ENCODE measurements around the gene PCMT1. TPM values are rescaled to one million over a fixed set of nuclear protein-coding genes. Genes with fewer than 3 reads are reported as not detected.

Gene PCMT1
- total and polyA plus RNA-seq, 10 of the 15 experiments (the other 5 are each of a cell fraction or from before 2014, with no cell fraction given) = 48.5 to 126 (median 81.2) TPM

- Histone ChIP-seq H3K4me2 (ENCODE audit: control insufficient read depth, insufficient read depth) (no peak overlapping the region), H4K20me1 (ENCODE audit: control insufficient read depth, insufficient read depth) (no peaks in the 10 kb centered on the region), H3K36me3 (ENCODE audit: control insufficient read depth in 2 of 2, insufficient read depth in 2 of 2, low read length in 1 of 2) (no peaks in the 10 kb centered on the region), H3K4me3 (no peak overlapping the region), H3K79me2 (ENCODE audit: control insufficient read depth, insufficient read depth, low read length) (no peaks in the 10 kb centered on the region), H3K9me3 (replicated peaks; ENCODE audit: control insufficient read depth, insufficient read depth, low read length) (no peaks in the 10 kb centered on the region), H3K27ac (ENCODE audit: control insufficient read depth, insufficient read depth) (no peak overlapping the region), H3K9ac (ENCODE audit: control insufficient read depth, insufficient read depth, low read length) (no peak overlapping the region), H3K27me3 (replicated peaks in 1 of 2; ENCODE audit: control insufficient read depth in 2 of 2, insufficient read depth in 2 of 2, low read length in 1 of 2) (peaks cover 0 to 1% of the 10 kb centered on the region in 2 experiments; a peak in 3 of 4 replicates), H2AFZ (ENCODE audit: control insufficient read depth, low read depth, low read length) (no peak overlapping the region), H3K4me1 (ENCODE audit: control insufficient read depth, insufficient read depth, low read length) (no peaks in the 10 kb centered on the region)
- WGBS (ENCODE audit: insufficient coverage, insufficient replicate concordance, low lambda C conversion rate, missing lambda C conversion rate) = 47% methylated on average over 7 of the region's 7 CpGs
- ChIA-PET RAD21 (ENCODE audit: unreplicated experiment) (interaction anchor here (0.6 kb wide), 1 partner anchor 60 kb away, joined by 8 read pairs; no protein-coding TSS in a partner anchor), CTCF (interaction anchor here (0.8 kb wide), 1 partner anchor 18 kb away, joined by 3 read pairs; no protein-coding TSS in a partner anchor), SMC1A (ENCODE audit: uncharacterized antibody, unreplicated experiment) (no interaction called here), POLR2A (no interaction called here)
- DNase-seq (ENCODE audit: low read depth, low spot score) (no peak), ATAC-seq (no peak), FAIRE-seq (no peak)
- no peak for TF ChIP-seq RCOR1 (conservative IDR thresholded peaks at IDR 0.05; ENCODE audit: low read depth, low read length)
- TF ChIP-seq ZNF592 (IDR thresholded peaks at IDR 0.05) = no peak
- TF ChIP-seq ZNF622 (IDR thresholded peaks at IDR 0.05) = no peak
- no peak for TF ChIP-seq HDGF (IDR thresholded peaks at IDR 0.05)
- BruUV-seq (replicated peaks) = no TSS peak
- in situ Hi-C loops (cut with MboI) (loop anchor here (10.0 kb wide), 1 partner anchor 172 kb away; no protein-coding TSS in a partner anchor), intact Hi-C loops (cut with micrococcal nuclease; ENCODE audit: unreplicated experiment) (no loop called here)
Observed at GRCh38 chr6:149842331-149842730, 92.8 kb downstream of the PCMT1 start.
